Sigmoid colon (tissue), 4 donors: Measurements from ENCODE around the gene ISOC2.

Experiments
- EP300 ChIP-seq, 4 donors: sonication (generic); formaldehyde crosslinking; IDR thresholded peaks; one replicate each; pipeline ENCODE4 v1.6.1; 2017; ENCODE audit warnings: antibody characterized with exemption in 4 of 4
- POLR2A ChIP-seq, 2 donors: fragments of 450-650 bp; IDR thresholded peaks; one replicate each; pipeline ENCODE4 v1.6.1; 2016; ENCODE audit warnings: antibody characterized with exemption in 2 of 2, mild to moderate bottlenecking in 2 of 2, moderate library complexity in 2 of 2
- POLR2AphosphoS5 ChIP-seq, 4 donors: sonication (generic); formaldehyde crosslinking; IDR thresholded peaks; one replicate each; pipeline ENCODE4 v1.6.1; 2017; ENCODE audit warnings: antibody characterized with exemption in 4 of 4
- TF ChIP-seq, protein P1 (sequence below), 4 experiments: fragments of 450-650 bp in 3 of 4; fragments of 200-600 bp in 1 of 4; IDR thresholded peaks; one replicate each; pipeline ENCODE4 v1.5.1; 2016 to 2019; ENCODE audit warnings: antibody characterized with exemption in 4 of 4, mild to moderate bottlenecking in 3 of 4, moderate library complexity in 2 of 4

DNA sequence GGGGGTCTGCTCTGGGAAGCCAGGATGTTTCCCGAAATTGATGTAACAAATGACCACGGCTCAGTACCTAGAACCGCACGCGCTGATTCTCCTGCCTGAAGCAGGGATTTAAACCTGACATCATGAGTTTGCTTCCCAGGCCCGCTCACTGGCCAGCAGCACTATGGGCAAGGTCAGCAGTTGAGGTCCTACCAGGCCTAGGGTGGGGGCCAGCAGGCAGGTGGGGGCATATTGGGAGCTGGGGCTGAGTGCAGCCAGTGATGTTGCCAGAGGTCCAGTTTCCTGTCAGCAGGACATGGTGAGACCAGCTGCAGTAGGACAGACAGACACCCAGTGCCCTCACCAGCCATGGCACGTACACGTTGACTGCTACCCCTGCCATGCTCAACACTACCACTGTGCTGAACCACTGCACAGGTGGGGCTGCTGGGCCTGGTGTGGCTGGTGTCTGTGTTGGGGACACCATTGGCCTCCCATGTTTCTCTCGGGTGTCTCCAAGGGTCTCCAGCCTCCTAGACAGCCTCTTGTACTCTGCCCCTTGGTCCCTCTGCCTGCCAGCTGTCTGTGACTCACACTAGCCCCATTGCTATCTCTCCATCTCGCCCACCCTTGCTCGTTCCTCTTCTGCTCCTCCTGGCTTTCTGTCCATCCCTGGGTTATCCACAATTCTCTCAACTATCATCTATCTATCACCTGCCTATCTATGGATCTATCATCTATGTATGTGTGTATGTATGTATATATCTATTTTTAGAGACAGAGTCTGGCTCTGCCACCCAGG, 4.2 kb upstream of the ISOC2 start:
- TF ChIP-seq POLR2AphosphoS5 (IDR thresholded peaks at IDR 0.05) = no peak
- TF ChIP-seq, protein P1, sequence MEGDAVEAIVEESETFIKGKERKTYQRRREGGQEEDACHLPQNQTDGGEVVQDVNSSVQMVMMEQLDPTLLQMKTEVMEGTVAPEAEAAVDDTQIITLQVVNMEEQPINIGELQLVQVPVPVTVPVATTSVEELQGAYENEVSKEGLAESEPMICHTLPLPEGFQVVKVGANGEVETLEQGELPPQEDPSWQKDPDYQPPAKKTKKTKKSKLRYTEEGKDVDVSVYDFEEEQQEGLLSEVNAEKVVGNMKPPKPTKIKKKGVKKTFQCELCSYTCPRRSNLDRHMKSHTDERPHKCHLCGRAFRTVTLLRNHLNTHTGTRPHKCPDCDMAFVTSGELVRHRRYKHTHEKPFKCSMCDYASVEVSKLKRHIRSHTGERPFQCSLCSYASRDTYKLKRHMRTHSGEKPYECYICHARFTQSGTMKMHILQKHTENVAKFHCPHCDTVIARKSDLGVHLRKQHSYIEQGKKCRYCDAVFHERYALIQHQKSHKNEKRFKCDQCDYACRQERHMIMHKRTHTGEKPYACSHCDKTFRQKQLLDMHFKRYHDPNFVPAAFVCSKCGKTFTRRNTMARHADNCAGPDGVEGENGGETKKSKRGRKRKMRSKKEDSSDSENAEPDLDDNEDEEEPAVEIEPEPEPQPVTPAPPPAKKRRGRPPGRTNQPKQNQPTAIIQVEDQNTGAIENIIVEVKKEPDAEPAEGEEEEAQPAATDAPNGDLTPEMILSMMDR (IDR thresholded peaks at IDR 0.05) = no peak
- TF ChIP-seq EP300 (IDR thresholded peaks at IDR 0.05) = no peak
- TF ChIP-seq POLR2A (IDR thresholded peaks at IDR 0.05) = no peak
